Prostate gland (tissue), 2 donors: Measurements from ENCODE around the gene FOXL1. TPM values are rescaled to one million over a fixed set of nuclear protein-coding genes. Genes with fewer than 3 reads are reported as not detected.

Source experiments
- DNase-seq: peaks from one replicate; pipeline ENCODE4 v3.0.0-alpha.2; 2019; ENCODE audit warnings: low spot score
- H3K27ac ChIP-seq, 2 donors: fragments of 200-600 bp; sonication (generic); 2 replicates each; pipeline ENCODE4 v1.5.1; 2017 to 2019
- H3K27me3 ChIP-seq: fragments of 200-600 bp; sonication (generic); replicated peaks from 2 replicates; pipeline ENCODE4 v1.5.1; 2019; ENCODE audit not compliant: insufficient read depth
- H3K36me3 ChIP-seq, 2 donors: fragments of 200-600 bp; sonication (generic); 1 replicate in 1 of 2; 2 replicates in 1 of 2; pipeline versions ENCODE4 v1.5.1 to v1.8.1; 2017 to 2019
- H3K4me1 ChIP-seq: fragments of 200-600 bp; sonication (generic); replicated peaks from 2 replicates; pipeline ENCODE4 v1.5.1; 2019
- H3K4me3 ChIP-seq, 2 donors: fragments of 200-600 bp; sonication (generic); 2 replicates each; pipeline ENCODE4 v1.5.1; 2017 to 2019
- H3K9me3 ChIP-seq: fragments of 200-600 bp; sonication (generic); 2 replicates; pipeline ENCODE4 v1.5.1; 2017
- POLR2A ChIP-seq: fragments of 450-650 bp; IDR thresholded peaks from one replicate; pipeline ENCODE4 v1.6.1; 2016; ENCODE audit warnings: antibody characterized with exemption, mild to moderate bottlenecking
- POLR2AphosphoS5 ChIP-seq: sonication (generic); formaldehyde crosslinking; IDR thresholded peaks from one replicate; pipeline ENCODE4 v1.6.1; 2017; ENCODE audit warnings: antibody characterized with exemption
- WGBS: methylation state at CpG from one replicate; pipeline ENCODE4 v1.1.5; 2018; 5-methylcytosine and 5-hydroxymethylcytosine counted together
- intact Hi-C: fragments of 100-400 bp; cut with DNase I; formaldehyde crosslinking; loops from one replicate; pipeline ENCODE4 v1.14.2; 2022
- total RNA-seq, 2 donors: library from RNA; depleted of rRNA; stranded (reverse); fragments of >200 nt; gene quantifications; one replicate each; pipeline ENCODE4 v1.1.0, GENCODE V29; 2016
- TF ChIP-seq, protein P1 (sequence below), 4 experiments: fragments of 200-600 bp in 2 of 4; fragments of 450-650 bp in 2 of 4; sonication (generic) in 2 of 4; IDR thresholded peaks; 1 replicate in 3 of 4; 2 replicates in 1 of 4; pipeline ENCODE4 v1.5.1; 2016 to 2019; ENCODE audit warnings: antibody characterized with exemption in 4 of 4, mild to moderate bottlenecking in 2 of 4, moderate library complexity in 2 of 4

Gene FOXL1
- total RNA-seq, 2 donors from 2014 or later, result 0.87 to 8.6 TPM

- intact Hi-C loops, result loop anchor here (2.0 kb wide), 2 partner anchors 498 to 714 kb away; no protein-coding TSS in a partner anchor
- no peak for DNase-seq
- Histone ChIP-seq H3K27me3 (peaks cover 38% of the 10 kb centered on the region), H3K9me3 (no peaks in the 10 kb centered on the region), H3K4me3 (no peak overlapping the region), H3K36me3 (no peaks in the 10 kb centered on the region), H3K4me1 (peaks cover 3% of the 10 kb centered on the region), H3K27ac (no peak overlapping the region)
- 36% methylated on average over 16 of the region's 16 CpGs for WGBS
- TF ChIP-seq, protein P1, sequence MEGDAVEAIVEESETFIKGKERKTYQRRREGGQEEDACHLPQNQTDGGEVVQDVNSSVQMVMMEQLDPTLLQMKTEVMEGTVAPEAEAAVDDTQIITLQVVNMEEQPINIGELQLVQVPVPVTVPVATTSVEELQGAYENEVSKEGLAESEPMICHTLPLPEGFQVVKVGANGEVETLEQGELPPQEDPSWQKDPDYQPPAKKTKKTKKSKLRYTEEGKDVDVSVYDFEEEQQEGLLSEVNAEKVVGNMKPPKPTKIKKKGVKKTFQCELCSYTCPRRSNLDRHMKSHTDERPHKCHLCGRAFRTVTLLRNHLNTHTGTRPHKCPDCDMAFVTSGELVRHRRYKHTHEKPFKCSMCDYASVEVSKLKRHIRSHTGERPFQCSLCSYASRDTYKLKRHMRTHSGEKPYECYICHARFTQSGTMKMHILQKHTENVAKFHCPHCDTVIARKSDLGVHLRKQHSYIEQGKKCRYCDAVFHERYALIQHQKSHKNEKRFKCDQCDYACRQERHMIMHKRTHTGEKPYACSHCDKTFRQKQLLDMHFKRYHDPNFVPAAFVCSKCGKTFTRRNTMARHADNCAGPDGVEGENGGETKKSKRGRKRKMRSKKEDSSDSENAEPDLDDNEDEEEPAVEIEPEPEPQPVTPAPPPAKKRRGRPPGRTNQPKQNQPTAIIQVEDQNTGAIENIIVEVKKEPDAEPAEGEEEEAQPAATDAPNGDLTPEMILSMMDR (IDR thresholded peaks at IDR 0.05), result no peak
- TF ChIP-seq POLR2AphosphoS5 (no peak), POLR2A (no peak)
These were observed 13.1 kb upstream of the FOXL1 start for GRCh38 chr16:86565181-86565631.

DNA sequence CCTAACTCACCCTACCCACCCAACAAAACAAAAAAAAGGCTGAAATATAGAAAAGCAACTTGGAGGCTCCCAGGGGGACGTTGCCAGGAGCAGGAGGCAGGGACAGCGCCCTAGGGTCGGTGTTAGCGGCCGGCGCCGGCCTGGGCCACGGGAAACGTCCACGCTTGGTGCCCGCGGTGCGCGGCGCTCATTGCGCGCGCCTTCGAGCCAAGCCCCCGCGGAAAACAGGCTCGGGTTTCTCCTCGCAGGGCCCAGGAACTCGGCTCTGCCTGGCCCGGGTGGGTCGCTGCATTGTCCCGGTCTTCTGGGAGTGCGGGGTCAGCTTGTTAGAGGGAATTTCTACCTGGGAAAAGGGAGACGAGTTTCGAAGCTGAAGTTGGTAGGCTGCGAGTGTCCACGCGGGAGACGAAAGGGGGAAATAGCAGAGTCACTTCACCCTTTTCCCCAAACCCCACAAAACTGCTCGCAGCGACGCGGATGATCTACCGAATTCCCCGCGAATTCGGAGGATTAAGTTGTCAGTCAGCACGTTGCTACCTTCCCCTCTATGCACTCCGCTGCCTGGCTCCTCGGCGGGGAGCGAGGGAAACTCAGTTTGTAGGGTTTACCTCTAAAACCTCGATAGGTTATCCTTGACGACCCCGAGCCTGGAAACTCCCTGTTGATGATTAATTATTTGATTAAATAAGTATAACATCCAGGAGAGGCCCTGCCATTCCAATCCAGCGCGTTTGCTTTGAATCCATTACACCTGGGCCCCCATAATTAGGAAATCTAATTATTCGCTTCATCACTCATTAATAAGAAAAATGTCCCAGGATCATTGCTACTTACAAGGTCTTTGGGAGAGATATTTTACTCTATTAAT, 12.5 kb upstream of the FOXL1 start:
- 16% methylated on average over 53 of the region's 53 CpGs for WGBS
- DNase-seq, result no peak
- Histone ChIP-seq H3K4me1 (peaks cover 3% of the 10 kb centered on the region), H3K27me3 (peaks cover 45% of the 10 kb centered on the region), H3K27ac (no peak overlapping the region), H3K4me3 (no peak overlapping the region), H3K36me3 (no peaks in the 10 kb centered on the region), H3K9me3 (no peaks in the 10 kb centered on the region)
- intact Hi-C loops, result loop anchor here (2.0 kb wide), 2 partner anchors 497 to 713 kb away; no protein-coding TSS in a partner anchor
- TF ChIP-seq POLR2AphosphoS5 (no peak), POLR2A (no peak)
- TF ChIP-seq, protein P1 (IDR thresholded peaks at IDR 0.05), result no peak

- H3K36me3 ChIP-seq, result no peaks in the 10 kb centered on the region
- 2% methylated on average over 30 of the region's 30 CpGs for WGBS
- no peak within 1 kb of the TSS for H3K27ac ChIP-seq
- H3K4me3 ChIP-seq, result peak within 1 kb of the TSS; percentile 8 to 9
- peaks cover 3% of the 10 kb centered on the region for H3K4me1 ChIP-seq
- H3K9me3 ChIP-seq, result no peaks in the 10 kb centered on the region
- intact Hi-C loops, result no loop called here
- no peak for TF ChIP-seq POLR2A
- peak; percentile 10 for TF ChIP-seq POLR2AphosphoS5
- TF ChIP-seq, protein P1 (IDR thresholded peaks at IDR 0.05), result no peak
- DNase-seq, result peak; percentile 44
- peaks cover 47% of the 10 kb centered on the region for H3K27me3 ChIP-seq
These were observed 11.8 kb upstream of the FOXL1 start, which contains the start of gene FOXC2 for GRCh38 chr16:86566601-86566965. Gene FOXC2, plus strand, starts transcription at chr16:86566829. Its CDS starts 507 bp downstream, at chr16:86567336.

DNA sequence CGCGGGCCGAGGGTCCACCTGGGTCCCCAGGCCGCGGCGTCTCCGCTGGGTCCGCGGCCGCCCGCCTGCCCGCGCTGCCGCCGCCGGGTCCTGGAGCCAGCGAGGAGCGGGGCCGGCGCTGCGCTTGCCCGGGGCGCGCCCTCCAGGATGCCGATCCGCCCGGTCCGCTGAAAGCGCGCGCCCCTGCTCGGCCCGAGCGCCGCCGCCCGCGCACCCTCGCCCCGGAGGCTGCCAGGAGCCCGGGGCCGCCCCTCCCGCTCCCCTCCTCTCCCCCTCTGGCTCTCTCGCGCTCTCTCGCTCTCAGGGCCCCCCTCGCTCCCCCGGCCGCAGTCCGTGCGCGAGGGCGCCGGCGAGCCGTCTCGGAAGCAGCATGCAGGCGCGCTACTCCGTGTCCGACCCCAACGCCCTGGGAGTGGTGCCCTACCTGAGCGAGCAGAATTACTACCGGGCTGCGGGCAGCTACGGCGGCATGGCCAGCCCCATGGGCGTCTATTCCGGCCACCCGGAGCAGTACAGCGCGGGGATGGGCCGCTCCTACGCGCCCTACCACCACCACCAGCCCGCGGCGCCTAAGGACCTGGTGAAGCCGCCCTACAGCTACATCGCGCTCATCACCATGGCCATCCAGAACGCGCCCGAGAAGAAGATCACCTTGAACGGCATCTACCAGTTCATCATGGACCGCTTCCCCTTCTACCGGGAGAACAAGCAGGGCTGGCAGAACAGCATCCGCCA, 11.2 kb upstream of the FOXL1 start:
- H3K9me3 ChIP-seq, result no peaks in the 10 kb centered on the region
- TF ChIP-seq, protein P1 (IDR thresholded peaks at IDR 0.05), result no peak
- TF ChIP-seq POLR2A (no peak), POLR2AphosphoS5 (no peak)
- H3K4me3 ChIP-seq, result peak overlapping the region; percentile 8 to 9
- H3K36me3 ChIP-seq, result no peaks in the 10 kb centered on the region
- peaks cover 47% of the 10 kb centered on the region for H3K27me3 ChIP-seq
- peaks cover 3% of the 10 kb centered on the region for H3K4me1 ChIP-seq
- no peak for DNase-seq
- 2% methylated on average over 46 of the region's 88 CpGs for WGBS
- intact Hi-C loops, result no loop called here
- no peak overlapping the region for H3K27ac ChIP-seq
